Activated T-cell treated with anti-CD3 and anti-CD28 coated beads, Interleukin-2, amount 50 U/mL, for 24 hours (primary cell): ENCODE measurements around the gene ABCB8.
"Not testable (repeated sequence)": the region's sequence is repeated elsewhere in the genome, so short reads cannot be mapped to it uniquely, and the experiment has no call there.

ENCODE experiments used
- DNase-seq: peaks from one replicate; pipeline ENCODE4 v3.0.0-alpha.2; 2020
- H3K27ac Mint-ChIP-seq: 2 replicates; pipeline ENCODE4 v1.8.0; 2020; ENCODE audit warnings: mild to moderate bottlenecking, mixed read lengths
- H3K27me3 Mint-ChIP-seq: 2 replicates; pipeline ENCODE4 v1.8.0; 2020; ENCODE audit warnings: mixed read lengths
- H3K36me3 Mint-ChIP-seq: 2 replicates; pipeline ENCODE4 v1.8.0; 2020; ENCODE audit warnings: low read depth, mixed read lengths
- H3K4me1 Mint-ChIP-seq: 2 replicates; pipeline ENCODE4 v1.8.0; 2020; ENCODE audit warnings: low read depth, mixed read lengths
- H3K4me3 Mint-ChIP-seq: 2 replicates; pipeline ENCODE4 v1.8.0; 2020; ENCODE audit warnings: mild to moderate bottlenecking, moderate library complexity, mixed read lengths
- H3K9me3 Mint-ChIP-seq: 2 replicates; pipeline ENCODE4 v1.8.0; 2020; ENCODE audit warnings: mixed read lengths

ABCB8 gene

GRCh38 chr7:151016505-151016904 is 11.7 kb upstream of the ABCB8 start:
- Mint-ChIP-seq H3K9me3 (no peaks in the 10 kb centered on the region), H3K27ac (no peak overlapping the region), H3K27me3 (peaks cover 17% of the 10 kb centered on the region), H3K4me3 (no peak overlapping the region), H3K4me1 (peaks cover 68% of the 10 kb centered on the region), H3K36me3 (peaks cover 9% of the 10 kb centered on the region)
- no peak for DNase-seq

- Mint-ChIP-seq H3K36me3 (peaks cover 9% of the 10 kb centered on the region), H3K4me1 (peaks cover 64% of the 10 kb centered on the region), H3K4me3 (peak overlapping the region; percentile 72), H3K9me3 (no peaks in the 10 kb centered on the region), H3K27ac (no peak overlapping the region), H3K27me3 (peaks cover 17% of the 10 kb centered on the region)
- no peak for DNase-seq
Observed at GRCh38 chr7:151016942-151017341, 11.3 kb upstream of the ABCB8 start.

- peak overlapping the region; percentile 84 for H3K27ac Mint-ChIP-seq
- DNase-seq, result peak; percentile 56
- peaks cover 17% of the 10 kb centered on the region for H3K27me3 Mint-ChIP-seq
Observed at GRCh38 chr7:151017370-151017952, 10.8 kb upstream of the ABCB8 start.

GRCh38 chr7:151017953-151018420 is 10.3 kb upstream of the ABCB8 start:
- H3K27me3 Mint-ChIP-seq, result peaks cover 17% of the 10 kb centered on the region
- H3K4me3 Mint-ChIP-seq, result peak overlapping the region; percentile 72
- H3K36me3 Mint-ChIP-seq, result peaks cover 6% of the 10 kb centered on the region
- H3K27ac Mint-ChIP-seq, result peak overlapping the region; percentile 84
- peak; percentile 91 for DNase-seq
- no peaks in the 10 kb centered on the region for H3K9me3 Mint-ChIP-seq
- peaks cover 55% of the 10 kb centered on the region for H3K4me1 Mint-ChIP-seq

More at GRCh38 chr7:151017370-151017952, 10.8 kb upstream of the ABCB8 start:
- Mint-ChIP-seq H3K36me3 (peaks cover 9% of the 10 kb centered on the region), H3K4me3 (peak overlapping the region; percentile 72), H3K9me3 (no peaks in the 10 kb centered on the region), H3K4me1 (peaks cover 60% of the 10 kb centered on the region)

GRCh38 chr7:151018421-151019129 is 9.7 kb upstream of the ABCB8 start:
- peaks cover 6% of the 10 kb centered on the region for H3K36me3 Mint-ChIP-seq
- peak overlapping the region; percentile 72 for H3K4me3 Mint-ChIP-seq
- peaks cover 51% of the 10 kb centered on the region for H3K4me1 Mint-ChIP-seq
- peak; percentile 77 for DNase-seq
- peak overlapping the region; percentile 84 for H3K27ac Mint-ChIP-seq
- peaks cover 17% of the 10 kb centered on the region for H3K27me3 Mint-ChIP-seq
- H3K9me3 Mint-ChIP-seq, result no peaks in the 10 kb centered on the region

- Mint-ChIP-seq H3K4me1 (peaks cover 46% of the 10 kb centered on the region), H3K27me3 (peaks cover 17% of the 10 kb centered on the region), H3K27ac (peak overlapping the region; percentile 13), H3K9me3 (no peaks in the 10 kb centered on the region), H3K36me3 (peaks cover 5% of the 10 kb centered on the region), H3K4me3 (peak overlapping the region; percentile 20)
- no peak for DNase-seq
Observed at GRCh38 chr7:151019130-151019447, 9.2 kb upstream of the ABCB8 start.

- Mint-ChIP-seq H3K4me1 (peaks cover 35% of the 10 kb centered on the region), H3K27ac (no peak overlapping the region)
Observed at GRCh38 chr7:151020231-151020630, 8.0 kb upstream of the ABCB8 start.

GRCh38 chr7:151023232-151023631 is 5.0 kb upstream of the ABCB8 start:
- H3K27ac Mint-ChIP-seq, result no peak overlapping the region
- H3K27me3 Mint-ChIP-seq, result peaks cover 16% of the 10 kb centered on the region
- no peaks in the 10 kb centered on the region for H3K36me3 Mint-ChIP-seq

More at GRCh38 chr7:151020231-151020630, 8.0 kb upstream of the ABCB8 start:
- no peak overlapping the region for H3K4me3 Mint-ChIP-seq
- no peak for DNase-seq
- peaks cover 17% of the 10 kb centered on the region for H3K27me3 Mint-ChIP-seq
- H3K36me3 Mint-ChIP-seq, result no peaks in the 10 kb centered on the region
- no peaks in the 10 kb centered on the region for H3K9me3 Mint-ChIP-seq

GRCh38 chr7:151024435-151025056 is 3.7 kb upstream of the ABCB8 start, which contains the start of gene ATG9B:
TSS of gene ATG9B (minus strand) at chr7:151024494. CDS start at chr7:151024423, 71 bp downstream.
- no peak for DNase-seq
- no peak within 1 kb of the TSS for H3K4me3 Mint-ChIP-seq
- peaks cover 16% of the 10 kb centered on the region for H3K4me1 Mint-ChIP-seq
- no peak within 1 kb of the TSS for H3K27ac Mint-ChIP-seq
- peaks cover 9% of the 10 kb centered on the region for H3K27me3 Mint-ChIP-seq
- H3K9me3 Mint-ChIP-seq, result no peaks in the 10 kb centered on the region
- peaks cover 10% of the 10 kb centered on the region for H3K36me3 Mint-ChIP-seq

More at GRCh38 chr7:151023232-151023631, 5.0 kb upstream of the ABCB8 start:
- DNase-seq, result no peak
- Mint-ChIP-seq H3K4me1 (peaks cover 19% of the 10 kb centered on the region), H3K9me3 (no peaks in the 10 kb centered on the region), H3K4me3 (no peak overlapping the region)

- Mint-ChIP-seq H3K27me3 (no peaks in the 10 kb centered on the region), H3K9me3 (no peaks in the 10 kb centered on the region), H3K4me1 (peaks cover 19% of the 10 kb centered on the region), H3K4me3 (no peak overlapping the region), H3K27ac (no peak overlapping the region), H3K36me3 (peaks cover 17% of the 10 kb centered on the region)
- DNase-seq, result no peak
Observed at GRCh38 chr7:151025924-151026671, 2.2 kb upstream of the ABCB8 start.

- H3K4me3 Mint-ChIP-seq, result peak overlapping the region; percentile 96
- peak overlapping the region; percentile 96 for H3K27ac Mint-ChIP-seq
- DNase-seq, H3K9me3 Mint-ChIP-seq, H3K27me3 Mint-ChIP-seq: not testable (repeated sequence)
- H3K4me1 Mint-ChIP-seq, result peaks cover 19% of the 10 kb centered on the region
- peaks cover 26% of the 10 kb centered on the region for H3K36me3 Mint-ChIP-seq
Observed at GRCh38 chr7:151026771-151027727, 1.2 kb upstream of the ABCB8 start.

GRCh38 chr7:151027728-151028130 is 521 bp upstream of the ABCB8 start:
- Mint-ChIP-seq H3K4me3 (peak overlapping the region; percentile 96), H3K4me1 (peaks cover 19% of the 10 kb centered on the region), H3K36me3 (peaks cover 32% of the 10 kb centered on the region), H3K27ac (peak overlapping the region; percentile 96)
- H3K9me3 Mint-ChIP-seq, H3K27me3 Mint-ChIP-seq, DNase-seq: not testable (repeated sequence)

- Mint-ChIP-seq H3K27ac (peak overlapping the region; percentile 96), H3K36me3 (peaks cover 43% of the 10 kb centered on the region), H3K4me1 (peaks cover 19% of the 10 kb centered on the region), H3K27me3 (no peaks in the 10 kb centered on the region), H3K4me3 (peak overlapping the region; percentile 96), H3K9me3 (no peaks in the 10 kb centered on the region)
- DNase-seq, result no peak
Observed at GRCh38 chr7:151028948-151029501, 775 bp downstream of the ABCB8 start.
